Measurements from ENCODE around the gene CTXND2. TPM values are rescaled to one million over a fixed set of nuclear protein-coding genes. Genes with fewer than 3 reads are reported as not detected.

Gene CTXND2
- total and polyA plus RNA-seq, 2 of the 4 experiments (the other 2 are of a cell fraction) = not detected

- no peak overlapping the region for H3K27ac ChIP-seq (ENCODE audit: insufficient read depth, low read length)
- no peak overlapping the region for H2AK9ac ChIP-seq (replicated peaks; ENCODE audit: low read depth, low read length, poor library complexity)
- H3K4me2 ChIP-seq (ENCODE audit: low read depth, low read length) = no peak overlapping the region
- no TSS peak for BruUV-seq (replicated peaks)
- no peak overlapping the region for H3K4me3 ChIP-seq (ENCODE audit: insufficient read depth, low read depth, low read length)
- H3K9ac ChIP-seq (ENCODE audit: low read depth, low read length) = no peak overlapping the region
- dilution Hi-C loops (cut with HindIII; ENCODE audit: low sequenced_read_pairs, unreplicated experiment) (no loop called here), in situ Hi-C loops (cut with MboI; ENCODE audit: low sequenced_read_pairs) (no loop called here), intact Hi-C loops (cut with micrococcal nuclease) (no loop called here)
- H3K27me3 ChIP-seq (ENCODE audit: control insufficient read depth, insufficient read depth, low read length) = peaks cover 3% of the 10 kb centered on the region; the same call in 1 of the 2 replicates
- H3K9me3 ChIP-seq (ENCODE audit: control insufficient read depth, insufficient read depth, low read length) = no peaks in the 10 kb centered on the region
- H2AK5ac ChIP-seq (ENCODE audit: low read depth, low read length) = no peak overlapping the region
- H3K14ac ChIP-seq (replicated peaks; ENCODE audit: low read depth, low read length) = no peak overlapping the region
- no peak overlapping the region for H4K91ac ChIP-seq (ENCODE audit: insufficient read depth, low read depth, low read length)
- no peaks in the 10 kb centered on the region for H4K20me1 ChIP-seq (ENCODE audit: insufficient read depth, low read length)
- no peaks in the 10 kb centered on the region for H3K79me1 ChIP-seq (ENCODE audit: low read depth in 1 of 2, low read length in 2 of 2)
- no peak overlapping the region for H4K8ac ChIP-seq (ENCODE audit: low read depth in 2 of 2, low read length in 2 of 2)
- H3K23ac ChIP-seq (ENCODE audit: low read depth, low read length) = no peak overlapping the region
- no peak overlapping the region for H3K4ac ChIP-seq (ENCODE audit: low read depth, low read length)
- H2BK120ac ChIP-seq (ENCODE audit: low read depth, low read length) = no peak overlapping the region
- ChIA-PET CTCF (interaction anchor here (0.7 kb wide), 1 partner anchor 16 kb away, joined by 4 read pairs; no protein-coding TSS in a partner anchor), POLR2A (ENCODE audit: unreplicated experiment) (no interaction called here)
- H3K56ac ChIP-seq (ENCODE audit: extremely low read depth, insufficient read depth, low read length) = no peak overlapping the region
- no peaks in the 10 kb centered on the region for H3K4me1 ChIP-seq (ENCODE audit: control insufficient read depth, insufficient read depth, low read length)
- no peaks in the 10 kb centered on the region for H3K36me3 ChIP-seq (ENCODE audit: control insufficient read depth, insufficient read depth, low read length)
- H3K18ac ChIP-seq (ENCODE audit: low read depth, low read length) = no peak overlapping the region
- TF ChIP-seq MXI1 (IDR thresholded peaks at IDR 0.05; ENCODE audit: borderline replicate concordance, low read depth, low read length) (no peak), CHD1 (IDR thresholded peaks at IDR 0.05; ENCODE audit: low read depth, low read length) (no peak), BHLHE40 (IDR thresholded peaks at IDR 0.05; ENCODE audit: low read depth, low read length) (no peak), RFX5 (IDR thresholded peaks at IDR 0.05; ENCODE audit: low read depth, low read length) (no peak), MAFK (IDR thresholded peaks at IDR 0.05; ENCODE audit: low read depth, low read length) (no peak), FOS (IDR thresholded peaks at IDR 0.05; ENCODE audit: low read depth, low read length) (no peak), RCOR1 (IDR thresholded peaks at IDR 0.05; ENCODE audit: insufficient replicate concordance, low read length) (no peak), ELK1 (IDR thresholded peaks at IDR 0.05; ENCODE audit: borderline replicate concordance, low read depth, low read length) (no peak), NFE2L2 (IDR thresholded peaks at IDR 0.05; ENCODE audit: low read depth, low read length) (no peak), CEBPB (IDR thresholded peaks at IDR 0.05; ENCODE audit: low read depth, low read length) (no peak), SMC3 (IDR thresholded peaks at IDR 0.05; ENCODE audit: low read depth, low read length) (no peak), MAZ (IDR thresholded peaks at IDR 0.05; ENCODE audit: borderline replicate concordance, low read depth, low read length) (no peak), RAD21 (IDR thresholded peaks at IDR 0.05; ENCODE audit: low read length) (no peak), POLR2A (IDR thresholded peaks at IDR 0.05; ENCODE audit: low read depth, low read length) (no peak)
- TF ChIP-seq, protein P1, sequence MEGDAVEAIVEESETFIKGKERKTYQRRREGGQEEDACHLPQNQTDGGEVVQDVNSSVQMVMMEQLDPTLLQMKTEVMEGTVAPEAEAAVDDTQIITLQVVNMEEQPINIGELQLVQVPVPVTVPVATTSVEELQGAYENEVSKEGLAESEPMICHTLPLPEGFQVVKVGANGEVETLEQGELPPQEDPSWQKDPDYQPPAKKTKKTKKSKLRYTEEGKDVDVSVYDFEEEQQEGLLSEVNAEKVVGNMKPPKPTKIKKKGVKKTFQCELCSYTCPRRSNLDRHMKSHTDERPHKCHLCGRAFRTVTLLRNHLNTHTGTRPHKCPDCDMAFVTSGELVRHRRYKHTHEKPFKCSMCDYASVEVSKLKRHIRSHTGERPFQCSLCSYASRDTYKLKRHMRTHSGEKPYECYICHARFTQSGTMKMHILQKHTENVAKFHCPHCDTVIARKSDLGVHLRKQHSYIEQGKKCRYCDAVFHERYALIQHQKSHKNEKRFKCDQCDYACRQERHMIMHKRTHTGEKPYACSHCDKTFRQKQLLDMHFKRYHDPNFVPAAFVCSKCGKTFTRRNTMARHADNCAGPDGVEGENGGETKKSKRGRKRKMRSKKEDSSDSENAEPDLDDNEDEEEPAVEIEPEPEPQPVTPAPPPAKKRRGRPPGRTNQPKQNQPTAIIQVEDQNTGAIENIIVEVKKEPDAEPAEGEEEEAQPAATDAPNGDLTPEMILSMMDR (conservative IDR thresholded peaks at IDR 0.05; ENCODE audit: low read depth, low read length) = no peak
- TF ChIP-seq, protein P2, sequence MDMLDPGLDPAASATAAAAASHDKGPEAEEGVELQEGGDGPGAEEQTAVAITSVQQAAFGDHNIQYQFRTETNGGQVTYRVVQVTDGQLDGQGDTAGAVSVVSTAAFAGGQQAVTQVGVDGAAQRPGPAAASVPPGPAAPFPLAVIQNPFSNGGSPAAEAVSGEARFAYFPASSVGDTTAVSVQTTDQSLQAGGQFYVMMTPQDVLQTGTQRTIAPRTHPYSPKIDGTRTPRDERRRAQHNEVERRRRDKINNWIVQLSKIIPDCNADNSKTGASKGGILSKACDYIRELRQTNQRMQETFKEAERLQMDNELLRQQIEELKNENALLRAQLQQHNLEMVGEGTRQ (IDR thresholded peaks at IDR 0.05; ENCODE audit: low read depth, low read length) = no peak
- no peak overlapping the region for H4K5ac ChIP-seq (ENCODE audit: low read depth, low read length)
- DNase-seq (no peak), ATAC-seq (ENCODE audit: low read depth) (no peak)
- H3K9me1 ChIP-seq (ENCODE audit: insufficient read depth, low read length) = no peaks in the 10 kb centered on the region
- H2AFZ ChIP-seq (replicated peaks; ENCODE audit: low read length, poor library complexity) = no peak overlapping the region
- no peak overlapping the region for H2BK5ac ChIP-seq (ENCODE audit: low read depth, low read length, poor library complexity, severe bottlenecking)
- no CpG with 5 or more reads among the region's 2 CpGs for WGBS, 2 experiments (ENCODE audit: extremely low coverage in 2 of 2, insufficient read length in 1 of 2)
- no peak overlapping the region for H2BK15ac ChIP-seq (ENCODE audit: low read depth, low read length)
- no peak overlapping the region for H2BK20ac ChIP-seq (ENCODE audit: low read depth, low read length)
Observed at GRCh38 chr1:150906813-150907212, 19.9 kb downstream of the CTXND2 start.
